ENCODE measurements around the gene GADL1. TPM values are rescaled to one million over a fixed set of nuclear protein-coding genes. Genes with fewer than 3 reads are reported as not detected.

GADL1 gene
- total RNA-seq, 1 donor from 2014 or later = not detected

GRCh38 chr3:30761374-30761773 is 133.1 kb downstream of the GADL1 start:
- intact Hi-C loops (cut with micrococcal nuclease) = no loop called here

- intact Hi-C loops (cut with micrococcal nuclease) = no loop called here
Observed at GRCh38 chr3:30760737-30761136, 133.7 kb downstream of the GADL1 start.

- intact Hi-C loops (cut with micrococcal nuclease) = no loop called here
Observed at GRCh38 chr3:30760040-30760695, 134.3 kb downstream of the GADL1 start.

- intact Hi-C loops (cut with micrococcal nuclease) = no loop called here
Observed at GRCh38 chr3:30756218-30756617, 138.2 kb downstream of the GADL1 start.

GRCh38 chr3:30754426-30754825 is 140.0 kb downstream of the GADL1 start:
- intact Hi-C loops (cut with micrococcal nuclease) = no loop called here

GRCh38 chr3:30753766-30754165 is 140.7 kb downstream of the GADL1 start:
- intact Hi-C loops (cut with micrococcal nuclease) = no loop called here

GRCh38 chr3:30752970-30753369 is 141.5 kb downstream of the GADL1 start:
- intact Hi-C loops (cut with micrococcal nuclease) = no loop called here

- intact Hi-C loops (cut with micrococcal nuclease) = no loop called here
Observed at GRCh38 chr3:30752491-30752890, 142.0 kb downstream of the GADL1 start.

GRCh38 chr3:30751610-30752299 is 142.7 kb downstream of the GADL1 start:
- intact Hi-C loops (cut with micrococcal nuclease) = loop anchor here (1.0 kb wide), 2 partner anchors 638 to 709 kb away; no protein-coding TSS in a partner anchor

GRCh38 chr3:30750967-30751366 is 143.5 kb downstream of the GADL1 start:
- intact Hi-C loops (cut with micrococcal nuclease) = loop anchor here (1.0 kb wide), 2 partner anchors 638 to 709 kb away; no protein-coding TSS in a partner anchor

GRCh38 chr3:30749230-30749629 is 145.2 kb downstream of the GADL1 start:
- intact Hi-C loops (cut with micrococcal nuclease) = no loop called here

- intact Hi-C loops (cut with micrococcal nuclease) = no loop called here
Observed at GRCh38 chr3:30747771-30748281, 146.6 kb downstream of the GADL1 start.

GRCh38 chr3:30743641-30744317 is 150.7 kb downstream of the GADL1 start:
- intact Hi-C loops (cut with micrococcal nuclease) = no loop called here

GRCh38 chr3:30742796-30743619 is 151.5 kb downstream of the GADL1 start:
- intact Hi-C loops (cut with micrococcal nuclease) = no loop called here

- intact Hi-C loops (cut with micrococcal nuclease) = no loop called here
Observed at GRCh38 chr3:30741889-30742288, 152.6 kb downstream of the GADL1 start.

GRCh38 chr3:30738605-30739004 is 155.9 kb downstream of the GADL1 start:
- intact Hi-C loops (cut with micrococcal nuclease) = no loop called here

GRCh38 chr3:30737743-30738499 is 156.5 kb downstream of the GADL1 start:
- intact Hi-C loops (cut with micrococcal nuclease) = no loop called here

GRCh38 chr3:30733696-30734095 is 160.8 kb downstream of the GADL1 start:
- intact Hi-C loops (cut with micrococcal nuclease) = no loop called here

- intact Hi-C loops (cut with micrococcal nuclease) = no loop called here
Observed at GRCh38 chr3:30733209-30733608, 161.3 kb downstream of the GADL1 start.

- intact Hi-C loops (cut with micrococcal nuclease) = no loop called here
Observed at GRCh38 chr3:30730967-30731366, 163.5 kb downstream of the GADL1 start.

Data from T-helper 2 cell treated with Interferon-gamma antibody and Interleukin-4, amounts not matched to agents 100 ng/mL and 5 ng/mL, for 36 hours (primary cell).